ENCODE results near the gene HCRTR1.

The HCRTR1 gene

GRCh38 chr1:31617218-31617915 is at the start of gene HCRTR1:
HCRTR1 (plus strand) TSS chr1:31617689; CDS start chr1:31619193, 1,504 bp downstream.
- TF ChIP-seq CTCF (conservative IDR thresholded peaks at IDR 0.05) (no peak), ZFX (IDR thresholded peaks at IDR 0.05) (no peak)
- H3K27ac ChIP-seq: no peak within 1 kb of the TSS

- TF ChIP-seq CTCF (conservative IDR thresholded peaks at IDR 0.05): no peak
- TF ChIP-seq ZFX (IDR thresholded peaks at IDR 0.05): no peak
- no peak overlapping the region for H3K27ac ChIP-seq
These were observed 49.4 kb upstream of the HCRTR1 start for GRCh38 chr1:31567956-31568570.

GRCh38 chr1:31568895-31569595 is 48.4 kb upstream of the HCRTR1 start:
- no peak overlapping the region for H3K27ac ChIP-seq
- TF ChIP-seq CTCF (conservative IDR thresholded peaks at IDR 0.05) (no peak), ZFX (IDR thresholded peaks at IDR 0.05) (no peak)

- no peak for TF ChIP-seq CTCF (conservative IDR thresholded peaks at IDR 0.05)
- TF ChIP-seq ZFX (IDR thresholded peaks at IDR 0.05): no peak
These were observed 47.8 kb upstream of the HCRTR1 start for GRCh38 chr1:31569596-31570173.

GRCh38 chr1:31570228-31570627 is 47.3 kb upstream of the HCRTR1 start:
- TF ChIP-seq ZFX (IDR thresholded peaks at IDR 0.05) (no peak), CTCF (conservative IDR thresholded peaks at IDR 0.05) (no peak)
- H3K27ac ChIP-seq: no peak overlapping the region

More at GRCh38 chr1:31569596-31570173, 47.8 kb upstream of the HCRTR1 start:
- H3K27ac ChIP-seq: no peak overlapping the region

- no peak for TF ChIP-seq ZFX (IDR thresholded peaks at IDR 0.05)
- TF ChIP-seq CTCF (conservative IDR thresholded peaks at IDR 0.05): no peak
- H3K27ac ChIP-seq: no peak overlapping the region
These were observed 46.6 kb upstream of the HCRTR1 start for GRCh38 chr1:31570906-31571305.
